PC-9 (cell line): ENCODE measurements around the gene TEX54. TPM values are rescaled to one million over a fixed set of nuclear protein-coding genes. Genes with fewer than 3 reads are reported as not detected.
"Not testable (repeated sequence)": the region's sequence is repeated elsewhere in the genome, so short reads cannot be mapped to it uniquely, and the experiment has no call there.

Experiments used
- BruUV-seq: library from RNA; stranded (reverse); fragments of 400-500 nt; replicated peaks from 2 replicates; lab custom pipeline; 2021; lab: Mats Ljungman, UMichigan
- CTCF ChIA-PET: fragments of 300-600 bp; sonication (Branson Sonifier 250); formaldehyde crosslinking; loops from one replicate; lab custom pipeline; 2022; ENCODE audit warnings: antibody characterized with exemption; lab: Charles Lee
- POLR2A ChIA-PET: fragments of 300-600 bp; sonication (Branson Sonifier 250); formaldehyde crosslinking; loops from one replicate; lab custom pipeline; 2022; ENCODE audit warnings: antibody characterized with exemption; ENCODE audit not compliant: unreplicated experiment; lab: Charles Lee
- DNase-seq, 2 experiments: peaks; one replicate each; pipeline versions ENCODE4 v3.0.0 to v3.0.0-alpha.2; 2015 to 2022; ENCODE audit warnings: mixed read lengths in 1 of 2
- H2AFZ ChIP-seq: fragments of 200-600 bp; sonication (generic); 2 replicates; pipeline ENCODE4 v1.8.1; 2017; ENCODE audit warnings: antibody characterized with exemption
- H3F3A ChIP-seq: fragments of 200-600 bp; sonication (generic); 2 replicates; pipeline ENCODE4 v1.8.1; 2017; ENCODE audit warnings: antibody characterized with exemption, mild to moderate bottlenecking, low read depth; ENCODE audit not compliant: insufficient read depth
- H3K27ac ChIP-seq: fragments of 200-600 bp; sonication (generic); 2 replicates; pipeline ENCODE4 v1.6.1; 2016; ENCODE audit warnings: mixed run types
- H3K27me3 ChIP-seq: fragments of 200-600 bp; sonication (generic); 2 replicates; pipeline ENCODE4 v1.6.1; 2016; ENCODE audit warnings: low read depth, mixed run types; ENCODE audit not compliant: insufficient read depth
- H3K36me3 ChIP-seq: fragments of 200-600 bp; sonication (generic); 2 replicates; pipeline ENCODE4 v1.6.1; 2016; ENCODE audit warnings: low read depth, mixed run types
- H3K4me1 ChIP-seq: fragments of 200-600 bp; sonication (generic); replicated peaks from 2 replicates; pipeline ENCODE4 v1.6.1; 2016; ENCODE audit warnings: mixed run types; ENCODE audit not compliant: insufficient read depth
- H3K4me2 ChIP-seq: fragments of 200-600 bp; sonication (generic); 2 replicates; pipeline ENCODE4 v1.6.1; 2017; ENCODE audit warnings: mixed run types
- H3K4me3 ChIP-seq: fragments of 200-600 bp; sonication (generic); 2 replicates; pipeline ENCODE4 v1.6.1; 2016; ENCODE audit warnings: mixed run types
- H3K79me2 ChIP-seq: fragments of 200-600 bp; sonication (generic); 2 replicates; pipeline ENCODE4 v1.6.1; 2017; ENCODE audit warnings: low read depth, mixed run types
- H3K9me2 ChIP-seq: fragments of 200-600 bp; sonication (generic); 2 replicates; pipeline ENCODE4 v1.8.1; 2017; ENCODE audit warnings: mild to moderate bottlenecking; ENCODE audit not compliant: insufficient read depth
- H3K9me3 ChIP-seq: fragments of 200-600 bp; sonication (generic); 2 replicates; pipeline ENCODE4 v1.8.1; 2016; ENCODE audit warnings: low read depth; ENCODE audit not compliant: insufficient read depth
- H4K20me1 ChIP-seq: fragments of 200-600 bp; sonication (generic); 2 replicates; pipeline ENCODE4 v1.8.1; 2017; ENCODE audit not compliant: insufficient read depth
- CTCF ChIP-seq: fragments of 200-600 bp; sonication (generic); conservative IDR thresholded peaks from 2 replicates; pipeline ENCODE4 v1.6.1; 2017; ENCODE audit warnings: mixed run types, antibody characterized with exemption, mild to moderate bottlenecking, moderate library complexity
- EZH2 ChIP-seq: fragments of 200-600 bp; sonication (generic); IDR thresholded peaks from 2 replicates; pipeline ENCODE4 v1.8.0; 2017; ENCODE audit warnings: antibody characterized with exemption, low read depth
- intact Hi-C: fragments of 100-400 bp; cut with micrococcal nuclease; formaldehyde crosslinking; loops from one replicate; pipeline ENCODE4 v1.10.0; 2022; ENCODE audit not compliant: unreplicated experiment
- total RNA-seq: library from RNA; stranded (reverse); gene quantifications from 2 replicates; pipeline ENCODE4 v1.2.3, GENCODE V29; 2021

Gene TEX54
- total RNA-seq, 1 experiment from 2014 or later = not detected

DNA sequence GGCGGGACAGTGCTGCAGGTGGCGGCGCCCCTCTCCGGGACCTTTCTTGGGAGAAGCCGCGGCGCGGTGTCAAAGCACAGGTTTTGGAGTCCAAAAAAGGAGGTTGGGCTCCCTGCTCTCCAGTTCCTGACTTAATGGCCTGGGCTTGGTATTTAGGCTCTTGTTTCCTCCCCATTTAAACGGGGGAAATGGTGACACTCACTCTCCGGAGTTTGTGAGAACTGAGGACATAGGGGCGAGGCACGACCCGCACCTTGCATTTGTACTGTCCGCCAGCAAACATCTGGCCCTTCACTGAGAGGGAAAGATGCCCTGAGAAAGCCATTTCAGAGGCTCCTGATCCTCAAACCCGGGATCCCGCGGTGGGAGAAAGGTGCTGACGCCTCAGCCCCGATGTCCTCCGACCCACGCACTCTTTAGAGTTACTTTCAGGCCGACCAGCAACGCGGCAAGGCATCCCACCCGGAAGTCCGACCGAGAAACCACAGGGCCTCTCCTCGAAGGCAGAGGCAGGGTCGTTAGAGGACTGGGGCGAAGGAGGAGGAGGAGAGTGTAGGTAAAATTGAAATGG, 9.6 kb upstream of the TEX54 start:
- Histone ChIP-seq H3K79me2 (peaks cover 21% of the 10 kb centered on the region), H3K27ac (peak overlapping the region; percentile 94), H3K4me3 (peak overlapping the region; percentile 59), H2AFZ (peak overlapping the region; percentile 80), H3K4me2 (peak overlapping the region; percentile 88), H4K20me1 (no peaks in the 10 kb centered on the region), H3K27me3 (no peaks in the 10 kb centered on the region), H3K4me1 (peaks cover 17% of the 10 kb centered on the region), H3F3A (peaks cover 37% of the 10 kb centered on the region), H3K9me2 (no peaks in the 10 kb centered on the region), H3K9me3 (no peaks in the 10 kb centered on the region), H3K36me3 (peaks cover 5% of the 10 kb centered on the region; the same call in 1 of the 2 replicates)
- CTCF ChIA-PET = interaction anchor here (0.9 kb wide), 1 partner anchor 12 kb away, joined by 3 read pairs; no protein-coding TSS in a partner anchor
- intact Hi-C loops = loop anchor here (1.0 to 5.0 kb wide), 3 partner anchors 10 to 290 kb away; partner anchors contain the start of genes BSCL2 and GNG3
- POLR2A ChIA-PET = interaction anchor here (0.7 to 1.9 kb wide), 8 partner anchors 9 to 996 kb away, joined by 4 to 39 read pairs (median 10); partner anchors contain the start of genes C11orf98, CSKMT, EEF1G and LBHD1
- BruUV-seq = TSS peak; percentile 92
- no peak for TF ChIP-seq EZH2
- TF ChIP-seq CTCF = no peak
- DNase-seq = no peak

DNA sequence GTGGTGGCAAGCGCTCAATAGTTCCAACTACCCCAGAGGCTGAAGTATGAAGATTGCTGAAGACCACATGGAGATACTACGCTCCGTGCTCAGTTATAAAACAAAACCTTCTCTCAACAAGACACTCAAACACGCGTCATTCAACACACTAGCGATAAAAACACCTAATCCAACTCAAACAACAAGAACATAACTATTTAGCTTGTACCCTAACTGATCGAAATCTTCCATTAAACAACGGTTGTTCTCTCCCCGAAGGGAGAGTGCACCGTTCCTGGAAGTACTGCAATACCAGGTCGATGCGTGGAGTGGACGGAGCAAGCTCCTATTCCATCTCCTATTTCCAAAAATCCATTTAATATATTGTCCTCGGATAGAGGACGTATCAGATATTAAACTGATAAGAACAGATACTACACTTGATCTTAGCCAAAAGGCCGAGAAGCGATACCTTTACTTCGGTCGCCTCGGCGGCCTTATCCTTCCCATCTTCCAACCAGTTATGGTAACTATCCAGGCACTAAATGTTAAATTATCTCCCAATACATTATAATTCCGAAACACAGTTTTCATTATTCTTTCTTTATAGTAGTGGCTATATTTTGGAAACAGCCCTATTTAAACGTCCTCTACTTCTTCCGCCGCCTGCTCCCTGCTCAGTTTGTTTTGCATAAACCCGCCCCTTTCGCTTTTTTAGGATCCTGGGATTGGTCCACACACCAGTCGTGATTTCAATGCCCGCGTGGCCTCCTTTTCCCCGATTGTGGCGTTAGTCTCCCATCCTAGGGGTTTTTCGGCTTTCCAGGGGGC, 8.9 kb upstream of the TEX54 start:
- ChIA-PET POLR2A (interaction anchor here (0.5 to 1.9 kb wide), 39 partner anchors 8 to 1928 kb away, joined by 3 to 39 read pairs (median 5); partner anchors contain the start of genes C11orf98, CSKMT, EEF1G and HNRNPUL2), CTCF (interaction anchor here (0.6 to 1.0 kb wide), 2 partner anchors 35 to 141 kb away, joined by 3 read pairs; no protein-coding TSS in a partner anchor)
- Histone ChIP-seq H3K9me3 (no peaks in the 10 kb centered on the region), H3K27ac (peak overlapping the region; percentile 94), H3K79me2 (peaks cover 28% of the 10 kb centered on the region), H3K36me3 (peaks cover 12% of the 10 kb centered on the region), H3K4me1 (peaks cover 17% of the 10 kb centered on the region), H3F3A (peaks cover 43% of the 10 kb centered on the region), H3K4me2 (peak overlapping the region; percentile 88), H4K20me1 (no peaks in the 10 kb centered on the region), H3K4me3 (peak overlapping the region; percentile 89), H2AFZ (peak overlapping the region; percentile 80), H3K27me3 (no peaks in the 10 kb centered on the region), H3K9me2 (no peaks in the 10 kb centered on the region)
- intact Hi-C loops = loop anchor here (1.0 to 5.0 kb wide), 8 partner anchors 11 to 461 kb away; partner anchors contain the start of genes BSCL2, GNG3, HNRNPUL2 and TMEM179B
- DNase-seq = peak; percentile 92 to 100
- TSS peak; percentile 97 for BruUV-seq
- TF ChIP-seq CTCF = no peak
- no peak for TF ChIP-seq EZH2

DNA sequence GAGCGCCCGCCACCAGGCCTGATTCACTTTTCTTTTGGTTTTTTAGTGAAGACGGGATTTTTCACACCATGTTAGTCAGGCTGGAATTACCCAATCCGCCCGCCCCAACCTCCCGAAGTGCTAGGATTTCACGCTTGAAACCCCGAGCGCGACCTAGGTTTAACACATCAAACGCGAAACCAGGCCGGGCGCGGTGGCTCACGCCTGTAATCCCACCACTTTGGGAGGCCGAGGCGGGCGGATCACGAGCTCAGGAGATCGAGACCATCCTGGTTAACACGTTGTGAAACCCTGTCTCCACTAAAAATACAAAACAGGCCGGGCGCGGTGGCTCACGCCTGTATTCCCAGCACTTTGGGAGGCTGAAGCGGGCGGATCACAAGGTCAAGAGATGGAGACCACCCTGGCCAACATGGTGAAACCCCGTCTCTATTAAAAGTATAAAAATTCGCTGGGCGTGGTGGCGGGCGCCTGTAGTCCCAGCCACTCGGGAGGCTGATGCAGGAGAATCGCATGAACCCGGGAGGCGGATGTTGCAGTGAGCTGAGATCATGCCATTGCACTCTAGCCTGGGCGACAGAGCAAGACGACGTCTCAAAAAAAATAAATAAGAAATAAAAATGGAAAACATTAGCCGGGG, 8.2 kb upstream of the TEX54 start:
- POLR2A ChIA-PET = interaction anchor here (0.5 to 1.9 kb wide), 39 partner anchors 9 to 1927 kb away, joined by 3 to 39 read pairs (median 5); partner anchors contain the start of genes C11orf98, CSKMT, EEF1G and HNRNPUL2
- Histone ChIP-seq H3K36me3 (peaks cover 19% of the 10 kb centered on the region), H3K79me2 (peaks cover 35% of the 10 kb centered on the region), H3K4me2 (peak overlapping the region; percentile 88), H3F3A (peaks cover 51% of the 10 kb centered on the region), H2AFZ (peak overlapping the region; percentile 82), H3K4me1 (peaks cover 17% of the 10 kb centered on the region), H3K4me3 (peak overlapping the region; percentile 89), H3K27ac (peak overlapping the region; percentile 94)
- H3K9me3 ChIP-seq, H4K20me1 ChIP-seq, H3K9me2 ChIP-seq, BruUV-seq, H3K27me3 ChIP-seq: not testable (repeated sequence)
- CTCF ChIA-PET = interaction anchor here (0.6 to 1.0 kb wide), 2 partner anchors 35 to 141 kb away, joined by 3 read pairs; no protein-coding TSS in a partner anchor
- intact Hi-C loops = loop anchor here (1.0 to 5.0 kb wide), 8 partner anchors 15 to 460 kb away; partner anchors contain the start of genes BSCL2, GANAB, GNG3 and HNRNPUL2
- peak; percentile 74 to 85 for DNase-seq
